Globus pallidus (tissue), 1 donor: ENCODE results near the gene WFDC1.
A peak's percentile ranks its signal among the peaks of the same experiment; 100 is the strongest.

Experiments used
- DNase-seq: peaks from one replicate; pipeline ENCODE4 v3.0.0-alpha.2; 2015; ENCODE audit warnings: low spot score

Gene WFDC1

DNA sequence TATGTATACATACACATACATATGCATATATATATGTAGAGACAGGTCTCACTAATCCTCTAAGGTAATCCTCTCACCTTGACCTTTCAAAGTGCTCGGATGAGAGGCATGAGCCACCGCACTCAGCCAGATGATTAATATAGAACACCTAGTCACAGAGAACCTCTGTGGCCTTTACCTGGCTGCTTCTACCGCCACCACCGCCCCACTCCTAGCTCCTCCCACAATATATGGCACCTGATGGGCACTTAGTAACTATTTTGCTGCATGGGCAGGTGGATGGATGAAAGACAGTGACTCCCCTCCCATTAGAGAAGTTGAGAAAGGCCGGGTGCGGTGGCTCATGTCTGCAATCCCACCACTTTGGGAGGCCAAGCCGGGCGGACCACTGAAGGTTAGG lies 57.0 kb downstream of the WFDC1 start:
- no peak for DNase-seq

DNA sequence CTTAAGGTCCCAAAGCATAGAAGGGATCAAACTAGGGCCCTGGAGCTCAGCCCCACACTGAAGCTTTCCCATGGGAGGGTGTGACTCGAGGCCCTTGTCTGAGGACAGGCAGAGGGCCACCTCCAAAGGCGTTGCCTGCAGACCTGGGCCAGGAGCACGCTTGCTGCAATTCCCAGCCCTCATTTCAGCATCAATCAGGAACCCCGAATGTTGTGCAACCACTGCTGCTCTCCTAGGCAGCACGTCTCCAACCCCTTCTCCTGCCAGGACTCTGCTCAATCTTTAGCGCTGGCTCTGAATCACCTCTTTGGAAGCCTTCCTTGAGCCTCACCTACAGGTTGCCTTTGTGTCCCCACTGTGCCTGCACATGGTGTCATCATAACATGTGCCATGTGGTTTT lies 59.6 kb downstream of the WFDC1 start:
- no peak for DNase-seq

GRCh38 chr16:84355149-84355548 lies 60.5 kb downstream of the WFDC1 start:
- DNase-seq: no peak

GRCh38 chr16:84356176-84356575 lies 61.5 kb downstream of the WFDC1 start:
- DNase-seq: no peak

- DNase-seq: peak; percentile 98
These were observed 62.0 kb downstream of the WFDC1 start for GRCh38 chr16:84356591-84357116.

- DNase-seq: no peak
These were observed 62.5 kb downstream of the WFDC1 start for GRCh38 chr16:84357191-84357651.

- no peak for DNase-seq
These were observed 64.1 kb downstream of the WFDC1 start for GRCh38 chr16:84358601-84359295.

DNA sequence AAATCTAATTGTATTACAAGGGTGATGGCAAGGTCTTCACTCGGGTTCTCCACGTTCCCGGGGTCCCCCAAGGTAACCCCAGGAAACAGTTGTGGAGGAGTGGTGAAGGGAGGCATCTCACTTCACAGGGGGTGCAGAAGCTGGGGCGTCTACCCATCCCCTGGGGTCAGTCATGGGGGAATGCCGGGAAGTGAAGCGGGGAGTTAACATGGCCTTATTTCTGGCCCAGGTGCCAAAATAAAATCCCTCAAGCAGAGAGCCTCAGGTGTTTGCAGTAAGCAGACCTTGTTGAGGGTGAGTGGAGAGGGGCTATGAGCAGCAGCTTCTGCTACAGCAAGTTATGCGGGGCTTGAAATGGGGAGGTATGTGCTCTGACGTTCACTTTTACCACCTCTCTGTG lies 64.6 kb downstream of the WFDC1 start:
- no peak for DNase-seq

DNA sequence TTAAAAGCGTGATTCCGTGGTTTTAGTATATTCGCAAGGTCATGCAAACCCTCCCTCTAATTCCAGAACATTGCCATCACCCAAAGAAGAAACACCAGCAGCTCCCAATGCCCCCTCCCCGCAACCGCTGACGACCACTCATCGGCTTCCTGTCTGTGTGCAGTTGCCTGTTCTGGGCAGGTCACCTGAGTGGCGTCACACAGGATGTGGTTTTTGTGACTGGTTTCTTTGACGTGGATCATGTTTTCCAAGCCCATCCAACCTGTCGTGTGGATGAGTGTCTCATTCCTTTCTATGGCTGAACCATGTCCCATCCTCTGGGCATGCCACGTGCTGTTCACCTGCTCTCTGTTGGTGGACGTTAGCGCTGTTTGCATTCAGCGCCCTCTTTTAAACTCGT lies 65.5 kb downstream of the WFDC1 start:
- no peak for DNase-seq

DNA sequence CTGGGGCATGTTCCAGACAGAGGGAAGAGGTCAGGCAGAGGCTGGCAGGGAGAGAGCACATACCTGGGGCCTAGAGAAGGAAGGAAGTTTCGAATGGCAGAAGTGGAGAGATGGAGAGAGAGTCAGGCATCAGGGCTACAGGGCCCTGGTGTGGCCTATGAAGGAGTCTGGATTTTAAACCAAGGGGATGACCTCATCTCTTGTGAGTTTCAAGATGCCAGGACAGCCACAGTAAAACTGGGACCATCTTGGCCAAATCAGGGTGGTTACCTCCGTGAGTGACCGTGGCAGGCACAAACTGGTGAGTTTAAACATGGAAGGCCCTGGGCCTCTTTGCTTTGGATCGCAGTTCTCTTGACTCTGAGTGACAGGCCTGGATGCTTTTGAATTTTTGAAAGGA lies 66.1 kb downstream of the WFDC1 start:
- no peak for DNase-seq

DNA sequence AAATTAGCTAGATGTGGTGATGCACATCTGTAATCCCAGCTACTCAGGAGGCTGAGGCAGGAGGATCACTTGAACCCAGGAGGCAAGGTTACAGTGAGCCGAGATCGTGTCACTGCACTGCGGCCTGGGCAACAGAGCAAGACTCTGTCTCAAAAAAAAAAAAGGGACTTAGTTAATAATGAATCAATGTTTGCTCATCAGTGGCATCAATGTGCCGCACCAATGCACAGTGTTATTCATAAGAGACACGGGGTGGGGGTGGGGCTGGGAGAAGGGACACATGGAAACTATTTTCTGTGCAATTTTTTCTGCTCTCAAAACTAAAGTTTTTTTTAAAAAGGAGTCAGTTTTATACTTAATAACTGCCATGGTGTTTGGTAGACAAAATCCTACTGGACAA lies 66.9 kb downstream of the WFDC1 start:
- no peak for DNase-seq

DNA sequence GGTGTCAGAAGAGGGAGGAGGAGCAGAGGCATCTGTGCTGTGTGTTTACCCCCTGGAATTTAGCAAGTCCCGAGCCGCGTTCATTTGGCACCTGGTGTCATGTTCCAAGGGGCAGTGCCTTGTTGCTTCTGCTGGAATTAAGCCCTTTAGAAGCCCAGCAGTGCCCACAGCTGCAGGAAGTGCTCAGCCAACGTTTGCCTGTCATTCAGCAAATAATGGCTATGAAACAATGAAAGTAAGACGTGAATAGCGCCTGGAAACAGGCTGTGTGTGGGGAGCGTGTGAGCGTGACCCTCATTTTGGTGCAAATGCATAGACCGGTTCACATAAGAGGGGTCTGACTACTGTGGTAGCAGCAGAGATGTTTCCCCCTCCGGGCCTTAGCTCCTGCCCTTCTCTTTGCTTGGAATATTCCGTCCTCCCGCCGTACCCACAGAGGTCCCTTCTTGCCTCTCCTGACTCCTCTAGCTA lies 67.8 kb downstream of the WFDC1 start:
- DNase-seq: peak; percentile 67

GRCh38 chr16:84366208-84366607 lies 71.5 kb downstream of the WFDC1 start:
- DNase-seq: no peak

- DNase-seq: no peak
These were observed 72.6 kb downstream of the WFDC1 start for GRCh38 chr16:84367297-84367680.

DNA sequence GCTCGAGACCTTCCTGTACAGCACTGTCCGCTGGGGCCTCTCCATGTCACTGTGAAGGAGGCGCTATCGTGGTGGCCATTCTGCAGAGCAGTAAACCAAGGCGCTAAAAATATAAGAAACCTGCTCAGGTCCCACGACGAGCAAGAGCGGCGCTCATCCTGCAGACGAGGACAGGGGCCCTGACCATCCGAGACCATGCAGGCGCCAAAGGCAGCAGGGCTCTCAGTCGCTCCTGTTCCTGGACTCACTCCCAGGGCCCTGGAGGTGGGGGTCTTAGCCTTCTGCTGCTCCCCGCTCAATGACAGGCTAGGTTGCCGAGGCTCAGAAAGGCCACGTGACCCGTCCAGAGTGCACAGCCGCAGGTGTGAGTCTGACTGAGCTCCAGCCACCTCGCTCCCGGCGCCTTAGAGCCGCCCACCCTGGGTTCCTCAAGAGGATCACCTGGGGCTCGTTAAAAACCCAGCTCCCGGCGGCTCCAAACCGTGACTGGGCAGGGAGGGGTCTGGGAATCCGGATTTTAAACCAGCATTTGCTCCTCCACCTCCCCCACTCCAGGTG lies 73.2 kb downstream of the WFDC1 start:
- no peak for DNase-seq

DNA sequence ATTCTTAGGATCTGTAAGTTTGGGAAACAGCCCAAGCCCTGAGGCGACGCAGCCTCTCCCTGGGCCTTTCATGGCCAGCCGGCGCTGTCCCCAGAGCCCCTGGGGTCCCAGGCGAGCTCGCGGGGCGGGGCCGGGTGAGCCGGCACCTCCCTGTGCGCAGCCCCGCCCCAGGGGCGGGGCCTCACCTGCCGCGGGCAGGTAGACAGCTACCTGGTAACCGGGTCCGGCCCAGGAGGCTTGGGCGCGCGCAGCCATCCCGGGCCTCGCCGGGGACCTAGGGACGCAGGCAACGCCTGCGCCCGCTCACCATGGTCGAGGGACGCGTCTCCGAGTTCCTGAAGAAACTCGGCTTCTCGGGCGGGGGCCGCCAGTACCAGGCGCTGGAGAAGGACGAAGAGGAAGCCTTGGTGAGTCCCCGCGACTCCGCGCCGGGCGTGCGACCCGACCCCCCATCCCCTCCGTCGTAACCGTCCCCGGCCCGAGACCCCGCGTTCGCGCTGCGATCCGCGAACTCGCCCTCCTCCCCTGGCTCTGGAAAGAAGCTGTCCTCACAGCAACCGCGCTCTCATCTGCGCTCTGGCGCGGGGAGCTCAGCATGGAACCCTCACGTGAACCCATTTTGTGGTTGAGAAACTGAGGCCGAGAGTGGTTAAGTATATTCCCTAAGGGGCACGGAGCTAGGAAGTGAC lies 73.8 kb downstream of the WFDC1 start, which contains the start of gene ATP2C2:
ATP2C2 (plus strand) TSS at position 231 of the 689 bp plus-strand sequence; CDS start at position 309, 78 bp downstream.
- no peak for DNase-seq

- DNase-seq: no peak
These were observed 74.4 kb downstream of the WFDC1 start for GRCh38 chr16:84369105-84369504.

- DNase-seq: no peak
These were observed 75.4 kb downstream of the WFDC1 start for GRCh38 chr16:84369938-84370627.

- DNase-seq: no peak
These were observed 76.3 kb downstream of the WFDC1 start for GRCh38 chr16:84370723-84371552.

GRCh38 chr16:84371553-84371865 lies 76.8 kb downstream of the WFDC1 start:
- no peak for DNase-seq

DNA sequence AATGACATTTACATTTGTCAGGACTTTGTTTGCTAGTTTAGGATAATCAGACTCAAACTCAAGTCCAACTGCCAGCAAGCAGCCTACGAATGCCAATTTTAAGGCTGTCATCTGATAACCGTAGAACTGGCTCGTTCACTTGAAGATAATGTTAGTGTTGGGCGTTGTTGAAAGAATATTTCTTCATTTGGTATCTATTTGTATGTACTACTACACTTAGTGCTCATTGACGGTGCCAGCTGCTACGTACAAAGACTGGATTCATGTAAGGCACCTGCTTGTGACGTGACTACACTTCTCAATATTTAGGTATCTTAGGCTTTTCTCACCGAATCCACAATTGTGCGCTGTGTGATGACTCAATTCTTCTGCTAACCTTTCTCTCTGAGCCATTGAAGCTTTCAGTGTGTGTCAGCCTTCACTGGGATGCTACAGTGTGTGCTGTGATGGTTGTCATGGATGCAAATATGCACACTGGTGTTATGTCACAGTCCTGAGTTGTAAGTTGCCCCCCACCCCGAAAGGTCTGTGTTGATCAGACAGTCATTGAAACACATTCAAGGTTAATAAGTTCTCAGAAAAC lies 79.3 kb downstream of the WFDC1 start:
- DNase-seq: peak; percentile 23
